Superior temporal gyrus (tissue), 1 donor: ENCODE measurements around the gene MYL7.
A peak's percentile ranks its signal among the peaks of the same experiment; 100 is the strongest.

Experiments used
- DNase-seq: peaks from one replicate; pipeline ENCODE4 v3.0.0-alpha.2; 2016; ENCODE audit errors: extremely low spot score

Gene MYL7

DNA sequence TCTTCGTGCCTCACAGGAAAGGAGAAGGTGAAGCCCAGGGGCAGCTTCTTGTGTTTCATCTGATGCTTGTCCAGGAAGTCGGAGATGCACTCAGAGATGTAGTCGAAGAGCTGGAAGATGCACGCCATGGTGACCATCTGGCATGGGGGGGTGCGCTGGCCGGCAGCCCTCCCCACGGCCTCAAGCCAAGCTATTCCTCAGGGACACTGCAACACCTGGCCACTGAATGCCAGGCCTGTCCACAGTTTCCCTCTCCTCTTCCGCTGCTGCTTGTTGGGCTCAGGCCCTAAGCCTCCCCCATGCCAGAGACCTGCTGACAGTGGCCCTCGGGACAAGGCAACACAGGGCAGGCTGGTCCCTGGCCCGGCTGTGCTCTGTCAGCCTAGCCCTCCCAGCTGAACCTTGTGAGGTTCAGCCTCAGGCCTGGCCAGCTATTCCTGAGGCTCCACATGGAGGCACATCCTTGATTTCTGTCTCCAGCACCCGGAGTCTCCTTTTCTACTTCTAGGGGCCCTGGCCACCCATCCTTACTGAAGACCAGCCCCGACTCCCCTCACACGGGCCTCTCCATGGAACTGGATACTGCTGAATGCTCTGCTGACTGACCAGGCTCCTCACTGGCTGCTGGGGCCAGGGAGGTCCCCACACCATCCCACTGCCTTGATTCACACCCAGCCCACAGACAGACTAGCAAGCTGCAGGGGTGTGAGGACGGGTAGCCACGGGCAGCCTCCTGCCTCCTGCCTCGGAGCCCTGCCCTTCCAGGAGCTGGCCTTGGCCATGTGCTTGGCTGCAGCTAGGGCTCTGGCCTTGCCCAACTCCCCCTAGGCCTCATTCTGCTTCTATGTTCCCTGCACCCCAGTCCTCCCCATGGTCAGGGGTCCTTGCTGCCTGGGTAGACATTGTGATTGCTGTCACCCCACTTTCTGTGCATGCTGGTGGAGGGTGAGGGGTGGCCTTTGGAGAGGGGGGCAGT is 10.1 kb upstream of the MYL7 start:
- DNase-seq, result no peak

- DNase-seq, result no peak
Measured at GRCh38 chr7:44150466-44150832, 9.3 kb upstream of the MYL7 start.

DNA sequence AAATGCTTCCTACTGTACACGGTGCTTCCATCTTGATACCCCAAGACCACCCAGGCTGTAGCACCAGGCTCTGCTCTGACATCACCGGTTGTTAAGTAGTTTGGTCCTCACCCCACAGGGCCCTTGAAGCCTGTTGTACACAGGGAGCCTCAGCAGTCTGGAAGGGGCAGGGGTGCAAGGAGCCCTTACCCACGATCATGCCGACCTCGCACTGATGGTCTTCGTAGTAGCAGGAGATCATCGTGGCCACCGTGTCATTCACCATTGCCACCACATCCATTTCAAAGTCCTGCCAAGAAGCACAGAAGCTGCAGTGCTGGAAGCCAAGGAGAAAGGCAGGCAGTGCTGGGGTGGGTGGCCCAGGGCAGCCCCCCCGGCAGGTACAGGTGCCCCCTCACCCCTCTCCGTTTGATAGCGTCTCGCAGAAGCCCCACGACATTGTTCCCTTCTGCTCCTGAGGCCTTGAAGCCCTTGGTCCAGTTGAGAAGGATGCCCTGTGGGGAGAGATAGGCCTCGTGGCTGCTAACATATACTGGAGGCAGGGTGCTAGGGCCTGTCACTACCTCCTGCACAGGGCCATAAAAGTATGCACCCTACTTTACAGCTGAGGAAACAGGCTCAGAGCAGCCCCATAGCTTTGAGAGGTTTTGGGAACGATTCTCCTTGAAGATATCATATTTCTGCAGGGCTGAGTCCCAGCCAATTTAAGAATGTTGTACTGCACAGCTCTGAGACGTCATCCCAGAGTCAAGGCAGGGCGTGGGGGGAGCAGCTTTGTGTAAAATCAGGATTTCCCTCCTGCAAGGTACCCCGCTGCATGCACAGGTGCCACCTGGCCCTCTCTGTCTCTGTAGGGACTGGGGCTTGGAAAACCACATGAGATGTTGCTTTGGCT is 8.7 kb upstream of the MYL7 start:
- no peak for DNase-seq

- DNase-seq, result no peak
Measured at GRCh38 chr7:44148961-44149536, 7.9 kb upstream of the MYL7 start.

DNA sequence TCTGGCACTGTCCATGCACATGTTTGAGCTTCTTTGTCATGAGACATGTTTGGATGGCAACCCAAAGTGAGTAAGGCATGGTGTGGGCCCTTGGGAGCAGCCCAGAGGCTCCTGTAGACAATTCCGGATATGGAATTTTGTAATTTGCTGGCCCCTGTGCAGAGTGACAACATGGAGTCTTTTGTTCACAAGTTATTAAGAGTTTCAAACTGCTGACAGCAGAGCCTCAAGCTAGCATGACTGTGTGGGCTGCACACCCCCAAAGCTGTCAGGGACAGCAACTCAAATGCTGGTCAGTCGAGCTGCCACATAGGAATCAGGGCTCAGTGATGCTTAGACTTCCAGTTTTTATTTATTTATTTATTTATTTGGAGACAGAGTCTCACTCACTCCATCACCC is 7.0 kb upstream of the MYL7 start:
- no peak for DNase-seq

GRCh38 chr7:44147026-44147991 is 6.2 kb upstream of the MYL7 start:
- peak; percentile 10 for DNase-seq

DNA sequence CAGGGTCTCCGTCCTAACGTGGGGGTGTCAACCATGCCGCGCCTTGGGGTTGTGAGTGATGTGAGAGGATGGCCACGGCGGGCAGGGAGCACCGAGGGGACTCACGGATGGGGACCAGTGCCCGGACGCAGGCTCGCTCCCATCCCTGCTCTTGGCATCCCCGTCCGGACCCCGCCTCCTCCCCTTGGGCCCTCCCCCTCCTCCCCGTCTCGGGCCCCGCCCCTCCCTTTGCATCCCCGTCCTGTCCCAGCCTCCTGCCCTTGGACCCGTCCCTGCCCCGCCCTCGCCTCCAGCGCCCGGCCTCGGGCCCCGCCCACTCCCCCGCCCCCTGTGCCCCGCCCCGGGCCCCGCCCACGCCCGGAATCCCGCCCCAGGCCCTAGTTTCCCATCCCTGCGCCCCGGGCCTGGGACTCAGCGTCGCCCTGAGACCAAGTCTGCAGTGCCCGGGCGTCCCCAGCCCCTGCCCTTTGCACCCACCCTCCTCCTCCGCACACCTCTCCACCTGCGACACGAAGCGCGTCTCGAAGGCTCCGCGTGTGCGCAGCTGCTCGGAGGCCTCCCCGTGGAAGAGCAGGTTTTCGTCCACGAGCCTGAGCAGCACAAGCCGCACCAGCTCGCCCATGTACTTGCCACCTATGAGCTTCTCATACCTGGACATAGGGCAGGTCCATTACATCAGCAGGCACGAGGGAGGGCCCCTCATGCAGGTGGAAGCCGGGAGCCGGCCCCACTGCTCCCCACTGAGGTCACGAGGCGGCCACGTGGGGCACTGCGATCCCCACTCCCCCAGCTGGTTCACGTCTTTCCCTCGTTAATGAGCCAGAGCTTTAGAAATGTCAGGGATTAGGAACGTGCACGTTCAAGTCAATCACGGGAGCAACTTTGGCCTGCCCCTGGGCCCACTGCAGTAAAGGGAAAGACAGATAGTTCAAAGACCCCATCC is 5.1 kb upstream of the MYL7 start:
- DNase-seq, result peak; percentile 9

GRCh38 chr7:44145479-44145968 is 4.4 kb upstream of the MYL7 start:
- no peak for DNase-seq

DNA sequence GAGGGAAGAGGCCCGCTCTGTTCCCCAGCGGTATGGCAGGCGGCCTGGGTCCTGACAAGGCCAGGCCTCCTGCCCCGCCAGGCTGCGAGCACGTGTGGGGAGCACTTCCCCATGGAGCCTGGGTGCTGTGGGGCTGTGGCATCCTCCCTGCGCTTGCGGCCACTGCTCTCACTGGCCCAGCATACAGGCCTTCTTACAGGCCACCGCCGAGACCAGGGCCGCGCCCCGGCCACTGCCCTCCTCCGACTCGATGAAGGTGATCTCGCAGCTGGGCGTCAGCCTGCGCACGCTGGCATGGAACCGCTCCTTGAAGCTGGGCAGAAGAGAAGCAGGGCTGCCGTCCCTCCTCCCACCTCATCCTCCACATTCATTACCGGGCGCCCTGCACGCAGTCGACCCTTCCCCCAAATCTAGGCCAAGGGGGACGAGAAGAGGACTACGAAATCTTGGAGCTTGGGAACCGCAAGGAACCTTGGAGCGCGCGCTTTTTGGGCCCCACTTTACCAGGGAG is 3.9 kb upstream of the MYL7 start:
- no peak for DNase-seq

DNA sequence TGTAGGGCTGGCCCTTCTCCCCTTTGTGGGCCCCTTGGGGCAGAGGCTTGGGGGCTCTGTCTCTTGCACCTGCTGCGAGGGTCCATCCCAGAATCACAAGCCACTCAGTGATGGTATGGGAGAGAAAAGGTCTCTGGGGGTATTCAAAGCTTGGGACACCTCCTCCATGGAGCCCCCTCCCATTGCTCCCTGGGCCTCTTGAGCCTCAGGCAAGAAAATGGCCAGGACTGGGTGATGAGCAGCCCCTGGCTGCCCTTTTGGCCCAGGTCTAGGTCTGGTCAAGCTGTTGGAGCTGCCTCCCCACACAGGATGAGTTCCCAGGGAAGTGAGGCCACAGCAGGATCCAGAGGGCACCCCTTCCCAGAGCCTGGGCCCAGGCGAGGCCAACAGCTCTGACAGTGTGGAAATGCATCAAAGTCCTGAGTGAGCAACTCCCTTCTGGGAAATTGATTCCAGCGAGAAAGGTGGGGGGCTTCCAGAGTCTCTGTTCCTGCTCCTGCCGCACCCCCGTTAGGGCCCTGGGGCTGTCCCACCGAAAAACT is 3.4 kb upstream of the MYL7 start:
- DNase-seq, result no peak

- DNase-seq, result no peak
Measured at GRCh38 chr7:44143646-44144250, 2.6 kb upstream of the MYL7 start.

- no peak for DNase-seq
Measured at GRCh38 chr7:44142028-44142427, 896 bp upstream of the MYL7 start.

GRCh38 chr7:44140341-44140740 is 791 bp downstream of the MYL7 start:
- DNase-seq, result no peak

DNA sequence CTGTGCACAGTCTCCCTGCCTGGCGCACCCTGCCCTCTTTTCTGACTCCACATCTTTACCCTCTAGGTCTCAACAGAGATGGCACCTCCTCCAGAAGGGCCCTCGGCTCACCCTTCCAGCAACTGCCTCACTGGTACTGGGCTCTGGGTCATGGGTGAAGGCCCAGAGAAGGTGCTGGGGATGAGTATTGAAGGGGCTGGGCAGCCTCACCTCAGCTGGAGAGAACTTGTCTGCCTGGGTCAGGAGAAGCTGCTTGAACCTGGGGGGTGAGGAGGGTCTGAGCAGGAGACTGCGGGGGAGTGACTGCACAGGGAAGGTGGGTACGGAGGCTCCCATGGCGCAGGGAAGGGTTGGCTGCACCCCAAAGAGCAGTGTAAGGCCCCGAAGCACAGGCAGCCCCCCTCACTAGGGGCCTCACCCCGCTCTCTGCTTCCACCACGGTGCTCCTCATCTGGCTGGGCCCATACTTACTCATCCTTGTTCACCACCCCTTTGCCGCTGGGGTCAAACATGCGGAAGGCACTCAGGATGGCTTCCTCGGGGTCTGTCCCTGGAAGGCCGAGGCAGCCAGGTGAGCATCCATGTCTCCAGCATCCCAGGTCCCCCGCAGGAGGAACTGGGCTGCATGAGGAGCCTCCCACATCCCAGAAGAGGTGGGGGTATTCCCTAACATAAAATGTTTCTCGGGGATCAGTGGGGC is 1.7 kb downstream of the MYL7 start:
- no peak for DNase-seq

DNA sequence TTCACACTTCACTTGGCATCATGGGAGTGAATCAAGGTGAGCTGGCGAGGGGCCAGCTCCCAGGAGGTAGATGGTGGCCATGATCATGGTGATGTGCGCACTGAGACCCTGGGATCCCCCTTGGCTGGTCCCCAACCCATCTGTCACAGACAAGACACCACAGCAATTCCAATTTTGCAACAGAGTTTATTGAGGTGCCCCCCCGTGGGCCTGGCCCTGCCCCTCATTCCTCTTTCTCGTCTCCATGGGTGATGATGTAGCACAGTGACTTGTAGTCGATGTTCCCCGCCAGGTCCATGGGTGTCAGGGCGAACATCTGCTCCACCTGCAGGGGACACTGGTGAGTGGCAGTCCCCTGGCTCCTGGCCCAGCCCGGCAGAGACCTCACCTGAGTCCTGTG is 2.4 kb downstream of the MYL7 start:
- no peak for DNase-seq

GRCh38 chr7:44136731-44137130 is 4.4 kb downstream of the MYL7 start:
- DNase-seq, result no peak

- DNase-seq, result no peak
Measured at GRCh38 chr7:44134943-44135628, 6.0 kb downstream of the MYL7 start.

GRCh38 chr7:44133295-44133694 is 7.8 kb downstream of the MYL7 start:
- no peak for DNase-seq
